ENCODE measurements around the gene PLCL2. TPM values are rescaled to one million over a fixed set of nuclear protein-coding genes. Genes with fewer than 3 reads are reported as not detected.

The PLCL2 gene
- total and polyA plus RNA-seq, 10 donors = 6.9 to 60.4 (median 41.8) TPM

GRCh38 chr3:16875876-16876550, 8.7 kb upstream of the PLCL2 start:
- TF ChIP-seq POLR2AphosphoS5 (IDR thresholded peaks at IDR 0.05) (no peak), POLR2A (IDR thresholded peaks at IDR 0.05) (no peak)
- peaks cover 0 to 11% (median 3%) of the 10 kb centered on the region in 6 donors for H3K4me1 ChIP-seq
- no peaks in the 10 kb centered on the region for H3K36me3 ChIP-seq
- no peak for DNase-seq
- intact Hi-C loops (cut with DNase I; ENCODE audit: low total_unique reads) = no loop called here
- no peak overlapping the region for H3K27ac ChIP-seq
- 51 to 68% (median 62%) methylated on average over 3 of the region's 3 CpGs for WGBS, 5 donors
- no peaks in the 10 kb centered on the region for H3K9me3 ChIP-seq
- H3K27me3 ChIP-seq (replicated peaks in 1 of 7) = no peaks in the 10 kb centered on the region
- H3K4me3 ChIP-seq = no peak overlapping the region

- no peak for DNase-seq
Measured at GRCh38 chr3:16877505-16877904, 7.2 kb upstream of the PLCL2 start.

GRCh38 chr3:16877911-16878310, 6.8 kb upstream of the PLCL2 start:
- Histone ChIP-seq H3K36me3 (no peaks in the 10 kb centered on the region), H3K4me1 (peaks cover 0 to 15% (median 3%) of the 10 kb centered on the region in 6 donors), H3K9me3 (no peaks in the 10 kb centered on the region), H3K4me3 (no peak overlapping the region), H3K27me3 (replicated peaks in 1 of 7) (no peaks in the 10 kb centered on the region), H3K27ac (no peak overlapping the region)
- intact Hi-C loops (cut with DNase I; ENCODE audit: low total_unique reads) = no loop called here
- 91 to 100% (median 100%) methylated on average over 1 of the region's 1 CpG for WGBS, 5 donors
- TF ChIP-seq CTCF (IDR thresholded peaks at IDR 0.05 in 8 of 11, conservative IDR thresholded peaks at IDR 0.05 in 3 of 11) = no peak
- no peak for TF ChIP-seq POLR2AphosphoS5 (IDR thresholded peaks at IDR 0.05)
- TF ChIP-seq POLR2A (IDR thresholded peaks at IDR 0.05) = no peak
- DNase-seq = no peak

More at GRCh38 chr3:16877505-16877904, 7.2 kb upstream of the PLCL2 start:
- WGBS, 5 donors = 82 to 88% (median 82%) methylated on average over 2 of the region's 2 CpGs
- no peak overlapping the region for H3K4me3 ChIP-seq
- no peaks in the 10 kb centered on the region for H3K9me3 ChIP-seq
- H3K4me1 ChIP-seq = peaks cover 0 to 14% (median 3%) of the 10 kb centered on the region in 6 donors
- intact Hi-C loops (cut with DNase I; ENCODE audit: low total_unique reads) = no loop called here
- no peak for TF ChIP-seq CTCF (IDR thresholded peaks at IDR 0.05 in 8 of 11, conservative IDR thresholded peaks at IDR 0.05 in 3 of 11)
- TF ChIP-seq POLR2A (IDR thresholded peaks at IDR 0.05) = no peak
- TF ChIP-seq POLR2AphosphoS5 (IDR thresholded peaks at IDR 0.05) = no peak
- no peaks in the 10 kb centered on the region for H3K36me3 ChIP-seq
- H3K27ac ChIP-seq = no peak overlapping the region
- no peaks in the 10 kb centered on the region for H3K27me3 ChIP-seq (replicated peaks in 1 of 7)

GRCh38 chr3:16881896-16882630, 2.7 kb upstream of the PLCL2 start:
- no peaks in the 10 kb centered on the region for H3K36me3 ChIP-seq
- intact Hi-C loops (cut with DNase I; ENCODE audit: low total_unique reads) = loop anchor here (10.0 kb wide), 1 partner anchor 153 kb away; no protein-coding TSS in a partner anchor
- no peaks in the 10 kb centered on the region for H3K27me3 ChIP-seq (replicated peaks in 1 of 7)
- H3K27ac ChIP-seq = peak overlapping the region in 1 of 8 donors; percentile 24
- 80 to 93% (median 88%) methylated on average over 6 of the region's 6 CpGs for WGBS, 5 donors
- TF ChIP-seq CTCF (IDR thresholded peaks at IDR 0.05 in 8 of 11, conservative IDR thresholded peaks at IDR 0.05 in 3 of 11) (no peak), POLR2AphosphoS5 (IDR thresholded peaks at IDR 0.05) (no peak), POLR2A (IDR thresholded peaks at IDR 0.05) (no peak)
- H3K4me3 ChIP-seq = no peak overlapping the region
- H3K9me3 ChIP-seq = no peaks in the 10 kb centered on the region
- no peak for DNase-seq
- peaks cover 5 to 28% (median 16%) of the 10 kb centered on the region in 6 donors for H3K4me1 ChIP-seq

Data from spleen (tissue), 11 donors.